Stimulated activated CD8-positive, alpha-beta memory T cell treated with anti-CD3 and anti-CD28 coated beads, Interleukin-15, amount 100 ng/mL, for 1 hour (primary cell): Measurements from ENCODE around the gene KIN.
"Not testable (repeated sequence)": the region's sequence is repeated elsewhere in the genome, so short reads cannot be mapped to it uniquely, and the experiment has no call there.

Experiments used
- DNase-seq: peaks from one replicate; pipeline ENCODE4 v3.0.0-alpha.2; 2020; ENCODE audit warnings: low read depth

The KIN gene

DNA sequence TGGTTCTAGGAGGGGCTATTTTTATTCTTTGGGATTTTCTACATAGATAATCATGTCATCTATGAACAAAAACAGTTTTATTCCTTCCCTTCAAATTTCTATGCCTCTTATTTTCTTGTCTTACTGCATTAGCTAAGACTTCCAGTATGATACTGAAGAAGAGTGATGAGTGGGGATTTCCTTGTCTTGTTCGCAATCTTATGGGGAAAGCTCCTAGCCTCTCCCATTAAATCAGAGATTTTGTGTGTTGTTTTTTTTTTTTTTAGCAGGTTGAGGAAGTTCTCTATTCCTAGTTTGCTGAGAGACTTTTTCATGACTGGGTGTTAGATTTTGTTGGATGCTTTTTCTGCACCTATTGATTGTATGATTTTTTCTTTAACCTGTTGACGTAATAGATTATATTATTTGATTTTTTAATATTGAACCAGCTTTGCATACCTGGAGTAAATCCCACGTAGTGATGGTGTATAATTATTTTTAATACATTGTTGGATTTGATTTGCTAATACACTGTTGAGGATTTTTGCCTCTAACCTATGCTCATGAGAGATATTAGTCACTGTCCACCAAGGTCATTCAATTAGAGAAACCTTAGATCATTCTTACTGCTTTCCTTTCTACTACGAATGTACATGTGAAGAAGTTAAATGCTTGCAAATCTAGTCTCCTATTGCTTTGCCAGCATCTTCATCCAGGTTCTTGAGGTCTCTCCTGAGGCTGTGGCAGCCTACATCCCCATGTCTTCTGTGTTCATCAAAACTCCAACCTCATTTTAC, 6.6 kb upstream of the KIN start:
- DNase-seq, result no peak

DNA sequence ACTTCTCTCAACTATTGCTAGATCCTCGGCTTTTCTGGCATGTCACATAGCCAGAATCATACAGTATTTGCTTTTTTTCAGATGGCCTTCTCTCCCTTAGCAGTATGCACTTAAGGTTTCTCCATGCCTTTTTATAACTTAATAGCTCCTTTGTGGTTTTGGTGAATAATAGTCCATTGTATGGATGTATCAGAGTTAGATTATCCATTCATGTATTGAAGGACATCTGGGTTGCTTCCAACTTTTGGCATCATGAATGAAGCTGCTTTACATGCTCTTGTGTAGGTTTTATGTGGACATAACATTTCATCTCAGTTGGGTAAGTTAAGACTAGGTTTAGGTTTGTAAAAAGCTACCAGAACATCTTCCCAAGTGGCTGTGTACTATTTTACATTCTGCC, 4.7 kb upstream of the KIN start:
- no peak for DNase-seq

- DNase-seq, result no peak
Measured at GRCh38 chr10:7789390-7789789, 1.6 kb upstream of the KIN start.

DNA sequence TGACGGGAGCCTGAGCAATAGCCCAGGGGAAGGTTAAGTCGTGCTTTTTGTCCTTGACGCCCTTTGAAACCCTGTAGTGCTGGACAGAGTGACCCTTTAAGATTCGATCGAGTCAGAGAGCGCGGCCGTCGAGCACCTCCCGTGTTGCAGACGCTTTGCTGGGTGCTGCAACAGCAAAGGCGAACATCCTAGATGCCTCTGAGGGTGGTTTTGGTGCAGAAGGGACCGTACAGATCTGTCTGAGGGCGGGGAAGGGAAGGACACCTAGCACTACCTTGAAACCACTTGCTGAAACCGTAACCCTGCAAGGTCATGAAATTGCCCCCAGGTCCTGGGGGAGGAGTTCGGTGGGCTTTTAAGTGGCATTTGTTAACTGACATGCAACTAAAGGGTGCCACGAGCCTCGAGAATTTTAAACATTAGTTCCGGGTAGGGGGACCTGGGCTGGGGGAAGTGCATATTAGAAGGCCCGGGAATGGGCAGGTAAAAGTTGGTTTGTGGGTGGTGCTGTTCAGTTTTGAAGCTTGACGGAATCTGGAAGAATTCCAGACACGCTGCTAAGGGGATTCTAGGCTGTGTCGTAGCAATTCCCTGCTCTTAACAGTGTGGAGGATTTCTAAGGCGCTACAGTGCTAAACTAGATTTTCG, 970 bp upstream of the KIN start:
- no peak for DNase-seq

- DNase-seq, result no peak
Measured at GRCh38 chr10:7787150-7787856, 490 bp downstream of the KIN start.

GRCh38 chr10:7786430-7786829, 1.4 kb downstream of the KIN start:
- DNase-seq, result no peak

- not testable (repeated sequence) for DNase-seq
Measured at GRCh38 chr10:7782194-7782593, 5.6 kb downstream of the KIN start.

GRCh38 chr10:7776777-7777176, 11.0 kb downstream of the KIN start:
- no peak for DNase-seq

GRCh38 chr10:7773845-7774801, 13.7 kb downstream of the KIN start:
- DNase-seq, result no peak

- no peak for DNase-seq
Measured at GRCh38 chr10:7768417-7768816, 19.4 kb downstream of the KIN start.

DNA sequence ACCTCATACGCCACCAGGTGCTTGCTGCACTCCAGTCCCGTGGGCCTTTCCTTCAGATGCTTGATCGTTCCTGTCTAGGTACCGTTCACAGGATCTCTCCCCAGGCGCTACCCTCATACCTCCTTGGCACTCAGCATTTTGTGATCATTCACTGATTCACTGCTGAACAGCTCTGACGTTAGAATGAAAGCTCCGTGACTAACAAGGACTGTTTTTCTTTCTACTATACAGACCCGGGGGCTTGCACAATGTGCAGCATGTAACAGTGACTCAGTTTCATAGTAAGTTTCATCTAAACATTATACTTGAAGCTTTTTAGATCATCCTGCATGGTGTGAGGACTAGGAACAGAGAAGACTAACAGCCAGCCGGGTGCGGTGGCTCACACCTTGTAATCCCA, 20.6 kb downstream of the KIN start:
- no peak for DNase-seq

DNA sequence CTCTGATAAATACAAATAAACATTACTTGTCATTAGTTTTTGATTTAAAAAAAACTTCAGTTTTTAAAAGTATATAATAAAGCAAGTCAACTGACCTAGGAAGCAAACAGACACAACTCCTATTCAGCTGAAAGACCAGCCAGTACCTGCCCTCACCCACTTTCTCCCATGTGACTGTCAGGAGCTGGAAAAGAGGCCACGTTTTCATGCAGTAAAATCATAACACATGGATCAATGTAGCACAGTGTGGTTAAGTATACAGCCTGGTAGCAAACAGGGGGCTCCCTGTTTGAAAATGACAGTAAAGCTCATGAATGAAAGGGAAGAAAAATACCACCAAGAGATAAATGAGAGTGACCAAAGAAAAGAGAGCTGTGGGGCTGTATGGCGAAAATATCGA, 21.6 kb downstream of the KIN start:
- DNase-seq, result no peak

DNA sequence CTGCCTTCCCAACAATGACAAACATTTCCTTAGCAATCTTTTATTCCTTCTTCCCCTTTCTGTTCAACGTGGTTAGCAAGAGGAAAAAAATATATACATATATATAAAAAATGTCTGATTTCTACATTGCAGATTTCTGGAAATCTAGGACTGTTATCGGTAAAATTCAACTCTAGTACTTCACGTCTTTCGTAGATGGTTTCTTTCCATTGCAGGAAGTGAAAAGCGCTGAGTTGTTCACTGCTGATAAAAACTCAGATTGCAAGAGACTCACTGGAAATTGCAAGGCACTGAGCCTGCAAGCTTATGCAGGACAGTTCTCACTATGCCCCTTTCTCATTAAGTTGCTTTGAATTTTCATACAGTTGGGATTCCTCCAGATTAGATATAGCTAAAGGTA, 23.9 kb downstream of the KIN start:
- DNase-seq, result no peak

GRCh38 chr10:7756360-7756992, 31.3 kb downstream of the KIN start:
- DNase-seq, result no peak

DNA sequence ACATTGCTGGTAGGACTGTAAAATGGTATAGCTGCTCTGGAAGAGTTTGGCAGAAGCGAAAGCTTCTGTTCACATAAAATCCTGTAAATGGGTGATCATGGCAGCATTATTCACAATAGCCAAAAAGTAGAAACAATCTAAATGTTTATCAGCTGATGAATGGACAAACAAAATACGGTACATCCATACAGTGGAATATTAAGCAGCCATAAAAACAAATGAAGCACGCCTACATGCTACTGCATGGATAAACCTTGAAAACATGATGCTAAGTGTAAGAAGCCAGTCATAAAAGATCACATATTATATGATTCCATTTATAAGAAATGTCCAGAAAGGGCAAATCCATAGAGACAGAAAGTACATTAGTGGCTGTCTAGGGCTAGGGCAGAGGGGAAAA, 32.7 kb downstream of the KIN start:
- no peak for DNase-seq

DNA sequence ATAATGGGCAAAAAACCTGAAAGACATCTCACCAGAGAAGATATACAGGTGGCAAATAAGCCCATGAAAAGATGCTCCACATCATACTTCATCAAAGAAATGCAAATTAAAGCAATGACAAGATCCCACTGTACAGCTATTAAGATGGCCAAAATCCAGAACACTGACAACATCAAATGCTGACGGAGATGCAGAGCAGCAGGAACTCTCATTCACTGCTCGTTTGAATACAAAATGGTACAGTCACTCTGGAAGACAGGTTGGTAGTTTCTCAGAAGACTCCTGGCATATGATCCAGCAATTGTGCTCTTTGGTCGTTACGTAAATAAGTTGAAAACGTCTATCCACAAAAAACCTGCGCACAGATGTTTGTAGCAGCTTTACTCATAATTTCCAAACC, 35.5 kb downstream of the KIN start:
- no peak for DNase-seq

GRCh38 chr10:7750222-7750621, 37.6 kb downstream of the KIN start:
- DNase-seq, result no peak

DNA sequence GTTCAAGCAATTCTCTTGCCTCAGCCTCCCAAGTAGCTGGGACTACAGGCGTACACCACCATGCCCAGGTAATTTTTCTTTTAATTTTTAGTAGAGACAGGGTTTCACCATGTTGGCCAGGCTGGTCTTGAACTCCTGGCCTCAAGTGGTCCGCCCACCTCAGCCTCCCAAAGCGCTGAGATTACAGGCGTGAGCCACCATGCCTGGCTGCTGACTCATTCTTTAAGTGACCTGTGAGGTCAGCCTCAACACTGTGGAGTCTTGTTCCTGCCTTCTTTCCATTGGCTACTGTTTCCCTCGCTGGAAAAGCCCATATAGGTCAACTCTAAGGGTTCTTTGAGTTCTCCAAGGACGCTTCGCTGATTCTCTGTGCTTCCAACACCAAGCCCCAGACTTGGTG, 39.2 kb downstream of the KIN start:
- DNase-seq, result not testable (repeated sequence)

- DNase-seq, result no peak
Measured at GRCh38 chr10:7744307-7744706, 43.5 kb downstream of the KIN start.

GRCh38 chr10:7738536-7739407, 49.0 kb downstream of the KIN start:
- no peak for DNase-seq

GRCh38 chr10:7734821-7735220, 53.0 kb downstream of the KIN start:
- DNase-seq, result no peak
